CD4-positive, alpha-beta T cell (primary cell): ENCODE results near the gene OLFM1. TPM values are rescaled to one million over a fixed set of nuclear protein-coding genes. Genes with fewer than 3 reads are reported as not detected.

Experiments
- ATAC-seq: fragments of 200-7000 bp; cut with Tn5 transposase; one replicate; pipeline ENCODE4 v1.10.0; 2022; ENCODE audit warnings: mild to moderate bottlenecking; ENCODE audit not compliant: poor library complexity
- CTCF ChIA-PET: fragments of 350-600 bp; sonication (Branson Sonifier 250); formaldehyde crosslinking; loops from one replicate; lab custom pipeline; 2021; ENCODE audit warnings: antibody characterized with exemption, inconsistent platforms; lab: Charles Lee
- POLR2A ChIA-PET: fragments of 350-600 bp; sonication (Branson Sonifier 250); formaldehyde crosslinking; loops from one replicate; lab custom pipeline; 2021; ENCODE audit warnings: antibody characterized with exemption, inconsistent platforms; lab: Charles Lee
- DNase-seq, 14 experiments: peaks; one replicate each; pipeline ENCODE4 v3.0.0-alpha.2; 2013 to 2020; ENCODE audit warnings: mixed read lengths in 2 of 14
- H3K27ac ChIP-seq, 2 donors: one replicate each; pipeline versions ENCODE4 v1.5.1 to v1.7.0; 2013; ENCODE audit warnings: low read length in 2 of 2, low read depth in 1 of 2, mild to moderate bottlenecking in 1 of 2
- H3K27me3 ChIP-seq, 2 experiments: 1 replicate in 1 of 2; 2 replicates in 1 of 2; pipeline versions ENCODE4 v1.6.1 to v1.7.0; 2013; ENCODE audit warnings: low read length in 2 of 2, control low read depth in 1 of 2, mild to moderate bottlenecking in 1 of 2, moderate library complexity in 1 of 2; ENCODE audit not compliant: insufficient read depth in 2 of 2, control insufficient read depth in 1 of 2
- H3K36me3 ChIP-seq: one replicate; pipeline ENCODE4 v1.6.1; 2013; ENCODE audit warnings: low read length, control low read depth; ENCODE audit not compliant: insufficient read depth
- H3K4me1 ChIP-seq: one replicate; pipeline ENCODE4 v1.6.1; 2013; ENCODE audit warnings: low read length, control low read depth; ENCODE audit not compliant: insufficient read depth
- H3K4me3 ChIP-seq: one replicate; pipeline ENCODE4 v1.5.1; 2013; ENCODE audit warnings: mild to moderate bottlenecking, low read length, moderate library complexity
- H3K9me3 ChIP-seq, 2 experiments: 1 replicate in 1 of 2; 2 replicates in 1 of 2; pipeline versions ENCODE4 v1.6.1 to v1.7.0; 2013; ENCODE audit warnings: low read length in 2 of 2, mild to moderate bottlenecking in 2 of 2, control low read depth in 1 of 2, moderate library complexity in 1 of 2; ENCODE audit not compliant: control insufficient read depth in 1 of 2, insufficient read depth in 1 of 2
- H3K27ac Mint-ChIP-seq: one replicate; pipeline ENCODE4 v1.8.0; 2020; ENCODE audit warnings: mixed read lengths
- H3K27me3 Mint-ChIP-seq: one replicate; pipeline ENCODE4 v1.8.0; 2021; ENCODE audit warnings: mixed read lengths
- H3K36me3 Mint-ChIP-seq: one replicate; pipeline ENCODE4 v1.8.0; 2021; ENCODE audit warnings: low read depth, mixed read lengths
- H3K4me1 Mint-ChIP-seq: one replicate; pipeline ENCODE4 v1.8.0; 2021; ENCODE audit warnings: low read depth, mixed read lengths
- H3K4me3 Mint-ChIP-seq: one replicate; pipeline ENCODE4 v1.8.0; 2020; ENCODE audit warnings: mild to moderate bottlenecking, mixed read lengths
- H3K9me3 Mint-ChIP-seq: one replicate; pipeline ENCODE4 v1.8.0; 2020; ENCODE audit warnings: mixed read lengths
- intact Hi-C, 2 experiments: fragments of 100-400 bp; cut with DNase I in 1 of 2; cut with micrococcal nuclease in 1 of 2; formaldehyde crosslinking; loops; one replicate each; pipeline versions ENCODE4 v1.15.1 to v1.9.0; 2023 to 2025; cut with DNase I, micrococcal nuclease
- total RNA-seq, 174 experiments: library from RNA in 2 of 174; stranded (reverse) in 2 of 174; gene quantifications; one replicate each; pipeline ENCODE4 v1.2.3 and lab custom pipeline; 2021 to 2026
- TF ChIP-seq, protein P1 (sequence below): fragments of 200-600 bp; IDR thresholded peaks from one replicate; pipeline ENCODE4 v1.8.0; 2022; ENCODE audit warnings: antibody characterized with exemption, mild to moderate bottlenecking

The OLFM1 gene
- total RNA-seq, 2 experiments from 2014 or later, result not detected

DNA sequence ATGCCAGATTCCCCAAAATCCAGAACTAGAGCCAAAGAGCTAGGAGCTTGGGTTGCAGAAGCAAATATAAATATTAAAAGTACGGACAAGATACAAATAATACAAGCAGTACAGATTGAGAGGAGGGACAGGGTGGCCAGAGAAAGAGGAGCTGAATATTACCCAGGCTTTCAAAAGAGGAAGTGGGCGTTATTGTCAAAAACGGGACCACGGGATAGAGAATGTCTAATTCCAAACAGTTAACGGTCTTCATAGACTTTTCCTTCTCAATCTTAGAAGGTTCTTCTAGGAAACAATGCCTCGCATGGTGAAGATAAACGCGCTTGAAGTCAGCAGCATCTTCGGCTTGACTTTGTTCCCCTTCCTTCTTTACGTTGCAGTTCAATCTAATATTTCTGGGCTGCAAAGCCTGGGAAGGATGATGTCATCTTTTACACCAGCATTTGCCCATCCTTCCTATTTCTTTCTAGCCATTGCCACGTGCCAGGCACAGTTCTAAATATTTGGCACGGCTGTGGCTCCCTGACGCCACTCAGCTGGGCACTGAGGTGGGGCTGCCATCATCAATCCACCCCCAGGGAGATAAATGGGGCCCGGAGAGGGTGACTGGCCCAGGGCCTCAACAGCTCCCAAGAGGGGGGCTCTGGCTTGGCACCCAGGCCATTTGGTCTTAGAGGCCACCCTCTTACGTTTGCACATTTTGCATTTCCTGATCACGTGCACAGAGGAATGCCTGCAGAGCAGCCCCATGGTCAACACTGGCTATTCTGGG, 16.3 kb upstream of the OLFM1 start:
- no peak overlapping the region for H3K4me3 Mint-ChIP-seq
- H3K27me3 Mint-ChIP-seq, result peaks cover 43% of the 10 kb centered on the region
- no peak overlapping the region for H3K27ac Mint-ChIP-seq
- ATAC-seq, result no peak
- ChIA-PET POLR2A (no interaction called here), CTCF (no interaction called here)
- peaks cover 0 to 2% of the 10 kb centered on the region in 2 experiments for H3K9me3 ChIP-seq
- no peaks in the 10 kb centered on the region for H3K4me1 ChIP-seq
- TF ChIP-seq, protein P1, sequence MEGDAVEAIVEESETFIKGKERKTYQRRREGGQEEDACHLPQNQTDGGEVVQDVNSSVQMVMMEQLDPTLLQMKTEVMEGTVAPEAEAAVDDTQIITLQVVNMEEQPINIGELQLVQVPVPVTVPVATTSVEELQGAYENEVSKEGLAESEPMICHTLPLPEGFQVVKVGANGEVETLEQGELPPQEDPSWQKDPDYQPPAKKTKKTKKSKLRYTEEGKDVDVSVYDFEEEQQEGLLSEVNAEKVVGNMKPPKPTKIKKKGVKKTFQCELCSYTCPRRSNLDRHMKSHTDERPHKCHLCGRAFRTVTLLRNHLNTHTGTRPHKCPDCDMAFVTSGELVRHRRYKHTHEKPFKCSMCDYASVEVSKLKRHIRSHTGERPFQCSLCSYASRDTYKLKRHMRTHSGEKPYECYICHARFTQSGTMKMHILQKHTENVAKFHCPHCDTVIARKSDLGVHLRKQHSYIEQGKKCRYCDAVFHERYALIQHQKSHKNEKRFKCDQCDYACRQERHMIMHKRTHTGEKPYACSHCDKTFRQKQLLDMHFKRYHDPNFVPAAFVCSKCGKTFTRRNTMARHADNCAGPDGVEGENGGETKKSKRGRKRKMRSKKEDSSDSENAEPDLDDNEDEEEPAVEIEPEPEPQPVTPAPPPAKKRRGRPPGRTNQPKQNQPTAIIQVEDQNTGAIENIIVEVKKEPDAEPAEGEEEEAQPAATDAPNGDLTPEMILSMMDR, result no peak
- intact Hi-C loops, result no loop called here
- no peak overlapping the region for H3K4me3 ChIP-seq
- H3K36me3 Mint-ChIP-seq, result no peaks in the 10 kb centered on the region
- no peaks in the 10 kb centered on the region for H3K36me3 ChIP-seq
- H3K27me3 ChIP-seq, result peaks cover 7 to 13% of the 10 kb centered on the region in 2 experiments
- no peak for DNase-seq
- no peaks in the 10 kb centered on the region for H3K9me3 Mint-ChIP-seq
- H3K27ac ChIP-seq, result no peak overlapping the region
- H3K4me1 Mint-ChIP-seq, result no peaks in the 10 kb centered on the region

DNA sequence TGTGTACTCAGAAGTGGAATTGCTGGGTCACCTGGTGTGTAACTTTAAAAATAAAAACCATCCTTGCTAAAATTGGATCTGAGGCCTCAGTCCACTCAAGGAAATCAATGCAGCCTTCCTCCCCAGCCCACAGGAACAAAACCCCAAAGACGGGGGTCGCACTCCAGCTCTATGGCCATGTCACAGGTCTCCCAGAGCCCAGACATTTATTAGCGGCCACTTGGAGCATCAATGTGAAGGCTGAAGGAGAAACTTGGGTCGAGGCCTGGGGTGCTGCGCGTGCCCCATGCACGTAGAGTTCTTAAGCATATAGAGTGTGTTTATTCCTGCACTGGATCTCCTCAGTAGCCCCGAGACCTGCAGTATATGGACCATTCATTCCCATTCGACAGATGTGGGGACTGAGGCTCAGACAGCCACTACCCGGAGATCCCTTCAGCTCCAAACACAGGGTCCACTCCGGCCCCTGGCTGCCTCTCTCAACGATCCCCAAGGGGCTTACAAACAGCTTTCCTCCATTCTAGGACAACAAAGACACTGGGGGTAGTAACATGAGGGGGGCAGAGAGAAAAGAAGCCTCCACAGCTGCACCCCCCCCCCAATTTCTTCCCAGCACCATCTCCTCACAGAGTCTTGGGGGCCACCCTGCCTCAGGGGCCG, 14.3 kb upstream of the OLFM1 start:
- DNase-seq (no peak), ATAC-seq (no peak)
- Histone ChIP-seq H3K36me3 (no peaks in the 10 kb centered on the region), H3K9me3 (peaks cover 0 to 5% of the 10 kb centered on the region in 2 experiments), H3K27ac (no peak overlapping the region), H3K4me3 (no peak overlapping the region), H3K4me1 (no peaks in the 10 kb centered on the region), H3K27me3 (peaks cover 10 to 26% of the 10 kb centered on the region in 2 experiments)
- ChIA-PET POLR2A (no interaction called here), CTCF (no interaction called here)
- intact Hi-C loops, result no loop called here
- Mint-ChIP-seq H3K36me3 (no peaks in the 10 kb centered on the region), H3K4me3 (no peak overlapping the region), H3K27me3 (peaks cover 57% of the 10 kb centered on the region), H3K9me3 (no peaks in the 10 kb centered on the region), H3K4me1 (no peaks in the 10 kb centered on the region), H3K27ac (no peak overlapping the region)
- TF ChIP-seq, protein P1, result no peak

DNA sequence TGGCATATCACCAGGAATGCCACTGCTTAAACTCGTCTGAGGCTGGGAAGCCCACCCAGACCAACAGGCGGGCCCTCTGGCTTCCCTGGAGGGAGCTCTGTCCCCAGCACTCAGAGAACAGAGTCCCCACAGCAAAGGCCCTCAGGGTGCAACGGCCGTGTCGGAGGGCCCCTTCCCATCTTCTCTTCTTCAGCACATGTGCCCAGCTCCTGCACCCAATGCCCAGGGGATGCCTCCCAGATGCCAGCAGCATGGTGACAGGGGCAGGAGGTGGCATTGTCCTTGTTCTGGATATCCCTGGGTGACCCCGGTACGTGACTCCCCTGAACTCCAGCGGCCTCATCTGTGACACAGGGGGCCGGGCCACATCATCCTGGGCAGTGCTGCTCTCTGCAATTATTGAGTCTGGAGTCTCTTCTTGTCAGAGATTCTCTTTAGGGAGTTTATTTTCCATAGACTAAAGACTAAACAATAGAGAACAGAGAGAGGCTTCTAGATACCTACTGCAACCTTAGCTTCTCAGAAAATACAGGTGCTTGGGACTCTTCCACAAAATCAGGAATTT, 13.6 kb upstream of the OLFM1 start:
- no peak overlapping the region for H3K27ac ChIP-seq
- no peaks in the 10 kb centered on the region for H3K36me3 ChIP-seq
- H3K9me3 Mint-ChIP-seq, result no peaks in the 10 kb centered on the region
- CTCF ChIA-PET, result no interaction called here
- DNase-seq (no peak), ATAC-seq (no peak)
- no peaks in the 10 kb centered on the region for H3K4me1 ChIP-seq
- no peak overlapping the region for H3K4me3 ChIP-seq
- H3K27me3 ChIP-seq, result peaks cover 10 to 26% of the 10 kb centered on the region in 2 experiments
- no peak overlapping the region for H3K27ac Mint-ChIP-seq
- peaks cover 0 to 5% of the 10 kb centered on the region in 2 experiments for H3K9me3 ChIP-seq
- peaks cover 53% of the 10 kb centered on the region for H3K27me3 Mint-ChIP-seq
- intact Hi-C loops, result no loop called here
- H3K4me1 Mint-ChIP-seq, result no peaks in the 10 kb centered on the region
- no peaks in the 10 kb centered on the region for H3K36me3 Mint-ChIP-seq
- TF ChIP-seq, protein P1, result no peak
- no peak overlapping the region for H3K4me3 Mint-ChIP-seq
- POLR2A ChIA-PET, result no interaction called here
